IMR-90 (cell line): ENCODE data around the gene ARID3C. TPM values are rescaled to one million over a fixed set of nuclear protein-coding genes. Genes with fewer than 3 reads are reported as not detected.

Source experiments
- ATAC-seq: fragments of 200-7000 bp; cut with Tn5 transposase; 2 replicates; pipeline ENCODE4 v1.9.1; 2020; ENCODE audit warnings: low read depth, mild to moderate bottlenecking, moderate library complexity
- BruUV-seq: library from RNA; stranded (reverse); fragments of 400-500 nt; replicated peaks from 2 replicates; lab custom pipeline; 2021; lab: Mats Ljungman, UMichigan
- CTCF ChIA-PET: fragments of 300-600 bp; formaldehyde crosslinking; extraction: SDS; loops from one replicate; lab custom pipeline; 2021; ENCODE audit warnings: antibody characterized with exemption; lab: Yijun Ruan, JAX
- POLR2A ChIA-PET: fragments of 300-600 bp; sonication (Branson Sonifier 250); formaldehyde crosslinking; loops from one replicate; lab custom pipeline; 2022; ENCODE audit warnings: antibody characterized with exemption; ENCODE audit not compliant: unreplicated experiment; lab: Charles Lee
- DNase-seq: peaks from one replicate; pipeline ENCODE4 v3.0.0; 2013
- H2AFZ ChIP-seq: replicated peaks from 2 replicates; pipeline ENCODE3; 2013; ENCODE audit warnings: low read length, mild to moderate bottlenecking; ENCODE audit not compliant: poor library complexity
- H2AK5ac ChIP-seq: 2 replicates; pipeline ENCODE4 v1.6.1; 2013; ENCODE audit warnings: low read depth, low read length, inconsistent platforms
- H2AK9ac ChIP-seq: replicated peaks from 2 replicates; pipeline ENCODE3; 2013; ENCODE audit warnings: mild to moderate bottlenecking, low read depth, low read length, moderate library complexity; ENCODE audit not compliant: poor library complexity
- H2BK120ac ChIP-seq: 2 replicates; pipeline ENCODE4 v1.6.1; 2013; ENCODE audit warnings: low read depth, low read length, inconsistent platforms
- H2BK15ac ChIP-seq: 3 replicates; pipeline ENCODE4 v1.6.1; 2013; ENCODE audit warnings: low read depth, low read length, inconsistent platforms
- H2BK20ac ChIP-seq: 2 replicates; pipeline ENCODE4 v1.6.1; 2013; ENCODE audit warnings: low read depth, mild to moderate bottlenecking, inconsistent platforms, low read length, moderate library complexity
- H2BK5ac ChIP-seq: 2 replicates; pipeline ENCODE4 v1.6.1; 2013; ENCODE audit warnings: mild to moderate bottlenecking, low read depth, low read length, inconsistent platforms; ENCODE audit not compliant: poor library complexity, severe bottlenecking
- H3K14ac ChIP-seq: replicated peaks from 2 replicates; pipeline ENCODE4 v1.6.1; 2013; ENCODE audit warnings: low read depth, low read length, inconsistent platforms
- H3K18ac ChIP-seq: 2 replicates; pipeline ENCODE4 v1.6.1; 2013; ENCODE audit warnings: low read depth, low read length, control low read depth
- H3K23ac ChIP-seq: 2 replicates; pipeline ENCODE4 v1.6.1; 2013; ENCODE audit warnings: low read depth, low read length, inconsistent platforms
- H3K27ac ChIP-seq: 2 replicates; pipeline ENCODE4 v1.5.1; 2013; ENCODE audit warnings: mild to moderate bottlenecking, control low read depth, low read length; ENCODE audit not compliant: insufficient read depth
- H3K27me3 ChIP-seq: 2 replicates; pipeline ENCODE4 v1.6.1; 2013; ENCODE audit warnings: low read length; ENCODE audit not compliant: control insufficient read depth, insufficient read depth
- H3K36me3 ChIP-seq: 2 replicates; pipeline ENCODE4 v1.6.1; 2013; ENCODE audit warnings: low read length, mixed read lengths; ENCODE audit not compliant: control insufficient read depth, insufficient read depth
- H3K4ac ChIP-seq: 2 replicates; pipeline ENCODE4 v1.6.1; 2013; ENCODE audit warnings: low read depth, low read length, inconsistent platforms
- H3K4me1 ChIP-seq: 2 replicates; pipeline ENCODE4 v1.6.1; 2013; ENCODE audit warnings: low read length, mixed read lengths; ENCODE audit not compliant: control insufficient read depth, insufficient read depth
- H3K4me2 ChIP-seq: 2 replicates; pipeline ENCODE4 v1.6.1; 2013; ENCODE audit warnings: low read depth, mild to moderate bottlenecking, control low read depth, low read length, moderate library complexity
- H3K4me3 ChIP-seq: 2 replicates; pipeline ENCODE4 v1.5.1; 2013; ENCODE audit warnings: low read depth, mild to moderate bottlenecking, control low read depth, low read length, moderate library complexity; ENCODE audit not compliant: insufficient read depth
- H3K56ac ChIP-seq: 2 replicates; pipeline ENCODE4 v1.6.1; 2013; ENCODE audit warnings: low read length, inconsistent platforms; ENCODE audit not compliant: insufficient read depth; ENCODE audit errors: extremely low read depth
- H3K79me1 ChIP-seq, 2 experiments: 2 replicates each; pipeline ENCODE4 v1.6.1; 2013; ENCODE audit warnings: low read length in 2 of 2, inconsistent platforms in 1 of 2, low read depth in 1 of 2
- H3K9ac ChIP-seq: 2 replicates; pipeline ENCODE4 v1.6.1; 2013; ENCODE audit warnings: low read depth, low read length, control low read depth
- H3K9me1 ChIP-seq: 2 replicates; pipeline ENCODE4 v1.6.1; 2013; ENCODE audit warnings: low read length, inconsistent platforms; ENCODE audit not compliant: insufficient read depth
- H3K9me3 ChIP-seq: 2 replicates; pipeline ENCODE4 v1.6.1; 2013; ENCODE audit warnings: low read length; ENCODE audit not compliant: control insufficient read depth, insufficient read depth
- H4K20me1 ChIP-seq: 2 replicates; pipeline ENCODE4 v1.6.1; 2013; ENCODE audit warnings: low read length, inconsistent platforms; ENCODE audit not compliant: insufficient read depth
- H4K5ac ChIP-seq: 2 replicates; pipeline ENCODE4 v1.6.1; 2013; ENCODE audit warnings: mild to moderate bottlenecking, low read depth, low read length, control low read depth
- H4K8ac ChIP-seq, 2 experiments: 2 replicates each; pipeline ENCODE4 v1.6.1; 2013; ENCODE audit warnings: low read depth in 2 of 2, low read length in 2 of 2, control low read depth in 1 of 2, inconsistent platforms in 1 of 2
- H4K91ac ChIP-seq: 2 replicates; pipeline ENCODE4 v1.6.1; 2013; ENCODE audit warnings: low read depth, low read length, inconsistent platforms; ENCODE audit not compliant: insufficient read depth
- FOS ChIP-seq: fragments of 150-350 bp; IDR thresholded peaks from 2 replicates; pipeline ENCODE4 v1.6.1; 2016; ENCODE audit warnings: low read depth, low read length
- MAZ ChIP-seq: IDR thresholded peaks from 2 replicates; pipeline ENCODE4 v1.6.1; 2012; ENCODE audit warnings: low read depth, mild to moderate bottlenecking, low read length, improper control_type of control experiment, moderate library complexity, borderline replicate concordance
- NFE2L2 ChIP-seq: fragments of 150-350 bp; IDR thresholded peaks from 2 replicates; pipeline ENCODE4 v1.6.1; 2016; ENCODE audit warnings: low read depth, mild to moderate bottlenecking, low read length
- RCOR1 ChIP-seq: IDR thresholded peaks from 2 replicates; pipeline ENCODE4 v1.6.1; 2012; ENCODE audit warnings: mild to moderate bottlenecking, low read length, improper control_type of control experiment; ENCODE audit not compliant: insufficient replicate concordance
- WGBS, 2 experiments: methylation state at CpG; one replicate each; pipeline versions ENCODE4 v1.1.5 to v1.1.7; 2013; ENCODE audit warnings: missing lambda C conversion rate in 2 of 2; ENCODE audit not compliant: insufficient read length in 1 of 2; ENCODE audit errors: extremely low coverage in 2 of 2; 5-methylcytosine and 5-hydroxymethylcytosine counted together
- dilution Hi-C: fragments of 300-500 bp; cut with HindIII; formaldehyde crosslinking; loops from one replicate; pipeline ENCODE4 v1.14.3; 2018; ENCODE audit warnings: low sequenced_read_pairs; ENCODE audit not compliant: unreplicated experiment
- in situ Hi-C: fragments of 300-500 bp; cut with MboI; formaldehyde crosslinking; loops from 3 replicates; pipeline ENCODE4 v1.14.3; 2019; ENCODE audit warnings: low sequenced_read_pairs, inconsistent platforms, mixed read lengths
- intact Hi-C: fragments of 100-400 bp; cut with micrococcal nuclease; formaldehyde crosslinking; loops from 2 replicates; pipeline ENCODE4 v1.10.0; 2022
- polyA plus RNA-seq, 3 experiments: library from polyadenylated mRNA; depleted of rRNA; stranded (reverse); fragments of >200 nt; gene quantifications; 2 replicates each; pipeline ENCODE4 v1.2.3, GENCODE V29; 2012; ENCODE audit warnings: low replicate concordance in 1 of 3
- total RNA-seq: library from RNA; depleted of rRNA; stranded (reverse); fragments of >200 nt; gene quantifications from 2 replicates; pipeline ENCODE4 v1.2.3, GENCODE V29; 2012

ARID3C gene
- total and polyA plus RNA-seq, 2 of the 4 experiments (the other 2 are of a cell fraction) = 0.07 TPM; not detected in 1

- TF ChIP-seq FOS = no peak
- TF ChIP-seq MAZ = peak; percentile 84; the same call in 1 of the 2 replicates
- no peak for TF ChIP-seq RCOR1
- TF ChIP-seq NFE2L2 = no peak
- 2% methylated on average over 15 of the region's 24 CpGs; no CpG with 5 or more reads in 1 of the 2 experiments for WGBS, 2 experiments
- Histone ChIP-seq H3K4me1 (peaks cover 42% of the 10 kb centered on the region), H4K8ac (peak within 1 kb of the TSS; percentile 81 to 94), H2AFZ (peak within 1 kb of the TSS; percentile 88), H2AK5ac (peak within 1 kb of the TSS; percentile 97), H4K20me1 (no peaks in the 10 kb centered on the region), H3K79me1 (peaks cover 15 to 48% of the 10 kb centered on the region in 2 experiments), H3K9me3 (no peaks in the 10 kb centered on the region), H2BK20ac (no peak within 1 kb of the TSS; the same call in 1 of the 2 replicates), H3K4ac (peak within 1 kb of the TSS; percentile 90), H3K27me3 (no peaks in the 10 kb centered on the region), H2BK5ac (peak within 1 kb of the TSS; percentile 80), H4K5ac (peak within 1 kb of the TSS; percentile 99), H2BK120ac (peak within 1 kb of the TSS; percentile 73; the same call in 1 of the 2 replicates), H2BK15ac (peak within 1 kb of the TSS; percentile 12; the same call in 1 of the 3 replicates), H3K36me3 (peaks cover 16% of the 10 kb centered on the region), H3K23ac (peak within 1 kb of the TSS; percentile 89), H2AK9ac (peak within 1 kb of the TSS; percentile 81), H3K56ac (peak within 1 kb of the TSS; percentile 89), H3K14ac (peak within 1 kb of the TSS; percentile 91), H3K4me3 (peak within 1 kb of the TSS; percentile 75), H3K4me2 (peak within 1 kb of the TSS; percentile 99), H3K9me1 (peaks cover 35% of the 10 kb centered on the region), H3K9ac (peak within 1 kb of the TSS; percentile 99), H3K27ac (peak within 1 kb of the TSS; percentile 88), H4K91ac (peak within 1 kb of the TSS; percentile 84), H3K18ac (peak within 1 kb of the TSS; percentile 85)
- intact Hi-C loops (no loop called here), in situ Hi-C loops (no loop called here), dilution Hi-C loops (no loop called here)
- no TSS peak for BruUV-seq
- ChIA-PET CTCF (interaction anchor here (1.9 kb wide), 1 partner anchor 13 kb away, joined by 6 read pairs; no protein-coding TSS in a partner anchor), POLR2A (no interaction called here)
- ATAC-seq (peak; percentile 86), DNase-seq (peak; percentile 84)
These were observed 23.2 kb upstream of the ARID3C start, which contains the start of gene IL11RA for GRCh38 chr9:34651876-34652601. TSS of gene IL11RA (plus strand) at chr9:34652185. CDS start at chr9:34655218, 3,033 bp downstream.
